GM19468 (cell line): Measurements from ENCODE around the gene ACSF2.
"Not testable (repeated sequence)": the region's sequence is repeated elsewhere in the genome, so short reads cannot be mapped to it uniquely, and the experiment has no call there.

Experiments used
- ATAC-seq: cut with Tn5 transposase; IDR thresholded peaks from one replicate; pipeline ENCODE4 v1.9.1; 2021; ENCODE audit warnings: mild to moderate bottlenecking, moderate library complexity, moderate number of reproducible peaks; ENCODE audit not compliant: unreplicated experiment; ENCODE audit errors: extremely low read depth

Gene ACSF2

GRCh38 chr17:50473901-50474300 is 47.9 kb downstream of the ACSF2 start:
- no peak for ATAC-seq

- ATAC-seq, result no peak
Measured at GRCh38 chr17:50474523-50474922, 48.5 kb downstream of the ACSF2 start.

- ATAC-seq, result no peak
Measured at GRCh38 chr17:50475362-50475761, 49.3 kb downstream of the ACSF2 start.

GRCh38 chr17:50475775-50476544 is 49.9 kb downstream of the ACSF2 start:
- not testable (repeated sequence) for ATAC-seq

GRCh38 chr17:50476545-50477315 is 50.7 kb downstream of the ACSF2 start:
- no peak for ATAC-seq

GRCh38 chr17:50477976-50478375 is 52.0 kb downstream of the ACSF2 start:
- ATAC-seq, result no peak

GRCh38 chr17:50478391-50479381 is 52.7 kb downstream of the ACSF2 start, which contains the start of gene RSAD1:
TSS of gene RSAD1 (plus strand) at chr17:50478860. CDS start at chr17:50478885, 25 bp downstream.
- peak; percentile 83 for ATAC-seq

GRCh38 chr17:50479522-50480141 is 53.6 kb downstream of the ACSF2 start:
- ATAC-seq, result peak; percentile 16

- ATAC-seq, result no peak
Measured at GRCh38 chr17:50480142-50480764, 54.2 kb downstream of the ACSF2 start.

- ATAC-seq, result no peak
Measured at GRCh38 chr17:50480854-50481490, 55.0 kb downstream of the ACSF2 start.

- no peak for ATAC-seq
Measured at GRCh38 chr17:50481648-50482047, 55.6 kb downstream of the ACSF2 start.

- ATAC-seq, result no peak
Measured at GRCh38 chr17:50482110-50482509, 56.1 kb downstream of the ACSF2 start.

GRCh38 chr17:50482516-50482915 is 56.5 kb downstream of the ACSF2 start:
- ATAC-seq, result no peak

- ATAC-seq, result no peak
Measured at GRCh38 chr17:50483266-50483665, 57.2 kb downstream of the ACSF2 start.

GRCh38 chr17:50484386-50485155 is 58.6 kb downstream of the ACSF2 start:
- no peak for ATAC-seq

GRCh38 chr17:50487213-50488096 is 61.4 kb downstream of the ACSF2 start:
- no peak for ATAC-seq

GRCh38 chr17:50488880-50489279 is 62.9 kb downstream of the ACSF2 start:
- no peak for ATAC-seq
